DOHH2 (cell line): ENCODE data around the gene PRKCE.

ENCODE experiments used
- H3F3A ChIP-seq: fragments of 200-600 bp; sonication (generic), shearing (Covaris generic); 2 replicates; pipeline ENCODE4 v1.6.0; 2016; ENCODE audit warnings: antibody characterized with exemption, mild to moderate bottlenecking; ENCODE audit not compliant: control insufficient read depth, insufficient read depth
- H3K27ac ChIP-seq: fragments of 200-600 bp; sonication (generic); 2 replicates; pipeline ENCODE4 v1.5.1; 2014; ENCODE audit warnings: low read depth, mild to moderate bottlenecking, low read length, moderate library complexity
- H3K27me3 ChIP-seq: fragments of 200-600 bp; sonication (generic); 2 replicates; pipeline ENCODE4 v1.6.1; 2014; ENCODE audit warnings: mild to moderate bottlenecking, low read length, mixed read lengths; ENCODE audit not compliant: control insufficient read depth
- H3K36me3 ChIP-seq: fragments of 200-600 bp; sonication (generic); 2 replicates; pipeline ENCODE4 v1.6.1; 2014; ENCODE audit warnings: mild to moderate bottlenecking, low read length, moderate library complexity, mixed read lengths; ENCODE audit not compliant: control insufficient read depth
- H3K4me1 ChIP-seq: fragments of 200-600 bp; sonication (generic); 2 replicates; pipeline ENCODE4 v1.6.1; 2014; ENCODE audit warnings: mild to moderate bottlenecking, low read length, mixed read lengths; ENCODE audit not compliant: control insufficient read depth
- H3K4me2 ChIP-seq: fragments of 200-600 bp; sonication (generic); 2 replicates; pipeline ENCODE4 v1.6.0; 2014; ENCODE audit warnings: mild to moderate bottlenecking, low read length, moderate library complexity
- H3K4me3 ChIP-seq: fragments of 200-600 bp; sonication (generic); 2 replicates; pipeline ENCODE4 v1.5.1; 2014; ENCODE audit warnings: mild to moderate bottlenecking, low read length, mixed read lengths
- H3K79me2 ChIP-seq: fragments of 200-600 bp; sonication (generic); 2 replicates; pipeline ENCODE4 v1.6.1; 2014; ENCODE audit warnings: mild to moderate bottlenecking, low read length, mixed read lengths; ENCODE audit not compliant: control insufficient read depth
- H3K9me2 ChIP-seq: fragments of 200-600 bp; sonication (generic); replicated peaks from 2 replicates; pipeline ENCODE4 v1.6.1; 2014; ENCODE audit warnings: mild to moderate bottlenecking, low read length, mixed read lengths; ENCODE audit not compliant: control insufficient read depth
- H3K9me3 ChIP-seq: fragments of 200-600 bp; sonication (generic); 2 replicates; pipeline ENCODE4 v1.6.1; 2014; ENCODE audit warnings: antibody characterized with exemption, low read length, mixed read lengths; ENCODE audit not compliant: control insufficient read depth, insufficient read depth
- H4K20me1 ChIP-seq: fragments of 200-600 bp; sonication (generic); 2 replicates; pipeline ENCODE4 v1.6.0; 2014; ENCODE audit warnings: low read depth, mild to moderate bottlenecking, antibody characterized with exemption, low read length, moderate library complexity; ENCODE audit not compliant: control insufficient read depth, insufficient read depth
- CTCF ChIP-seq: fragments of 200-600 bp; sonication (generic); IDR thresholded peaks from one replicate; pipeline ENCODE4 v1.5.1; 2014; ENCODE audit warnings: antibody characterized with exemption, mild to moderate bottlenecking, low read depth, low read length; ENCODE audit not compliant: poor library complexity, severe bottlenecking
- EZH2phosphoT487 ChIP-seq: fragments of 200-600 bp; sonication (generic); IDR thresholded peaks from 2 replicates; pipeline ENCODE4 v1.6.1; 2017; ENCODE audit warnings: borderline replicate concordance, mild to moderate bottlenecking, antibody characterized with exemption, low read length, moderate library complexity, mixed read lengths

PRKCE gene

GRCh38 chr2:46227674-46228289 is 576.3 kb downstream of the PRKCE start:
- no peak overlapping the region for H3K4me2 ChIP-seq
- H3K79me2 ChIP-seq = no peaks in the 10 kb centered on the region
- no peaks in the 10 kb centered on the region for H3K9me2 ChIP-seq
- H3K27ac ChIP-seq = no peak overlapping the region
- no peaks in the 10 kb centered on the region for H3K36me3 ChIP-seq
- peaks cover 28% of the 10 kb centered on the region for H3K27me3 ChIP-seq
- no peaks in the 10 kb centered on the region for H3F3A ChIP-seq
- TF ChIP-seq CTCF = no peak
- no peaks in the 10 kb centered on the region for H3K4me1 ChIP-seq
- H3K9me3 ChIP-seq = no peaks in the 10 kb centered on the region
- H4K20me1 ChIP-seq = no peaks in the 10 kb centered on the region
- H3K4me3 ChIP-seq = no peak overlapping the region

- TF ChIP-seq EZH2phosphoT487 (no peak), CTCF (no peak)
- no peaks in the 10 kb centered on the region for H3K9me3 ChIP-seq
- peaks cover 30% of the 10 kb centered on the region for H3K27me3 ChIP-seq
- H3K27ac ChIP-seq = no peak overlapping the region
- H3K79me2 ChIP-seq = no peaks in the 10 kb centered on the region
- H4K20me1 ChIP-seq = no peaks in the 10 kb centered on the region
- H3K36me3 ChIP-seq = no peaks in the 10 kb centered on the region
- no peaks in the 10 kb centered on the region for H3K9me2 ChIP-seq
- H3K4me3 ChIP-seq = no peak overlapping the region
- H3K4me1 ChIP-seq = no peaks in the 10 kb centered on the region
- no peak overlapping the region for H3K4me2 ChIP-seq
- no peaks in the 10 kb centered on the region for H3F3A ChIP-seq
These were observed 577.9 kb downstream of the PRKCE start for GRCh38 chr2:46229134-46230063.

DNA sequence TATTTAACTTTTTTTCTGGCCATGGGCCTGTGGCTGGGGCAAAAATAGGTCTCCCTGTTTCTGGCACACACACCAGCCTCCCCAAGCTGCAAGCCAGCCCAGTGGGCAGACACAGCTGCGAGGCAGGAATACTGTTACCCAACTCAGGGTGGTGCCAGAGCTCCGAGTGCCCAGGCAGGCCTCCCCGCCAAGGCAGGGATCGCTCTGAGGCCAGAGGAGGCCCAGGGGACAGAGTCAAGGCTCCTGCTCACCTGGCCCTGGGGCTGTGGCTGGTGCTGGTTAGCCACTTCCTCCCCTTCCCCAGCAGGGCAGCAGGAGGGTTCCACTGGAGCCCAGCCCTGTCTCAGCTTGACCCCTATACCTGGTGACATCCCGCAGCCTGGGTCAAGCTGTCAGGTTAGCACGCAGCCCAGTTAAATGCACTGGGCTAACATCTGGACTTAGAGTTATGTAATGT is 578.7 kb downstream of the PRKCE start:
- Histone ChIP-seq H3K9me2 (no peaks in the 10 kb centered on the region), H3K4me2 (no peak overlapping the region), H3F3A (no peaks in the 10 kb centered on the region), H3K27me3 (peaks cover 24% of the 10 kb centered on the region), H3K36me3 (no peaks in the 10 kb centered on the region), H3K4me3 (no peak overlapping the region), H4K20me1 (no peaks in the 10 kb centered on the region), H3K4me1 (no peaks in the 10 kb centered on the region), H3K27ac (no peak overlapping the region), H3K9me3 (no peaks in the 10 kb centered on the region), H3K79me2 (no peaks in the 10 kb centered on the region)
- TF ChIP-seq CTCF (no peak), EZH2phosphoT487 (no peak)
